GM21515 (cell line): Measurements from ENCODE around the gene CIITA.
"Not testable (repeated sequence)": the region's sequence is repeated elsewhere in the genome, so short reads cannot be mapped to it uniquely, and the experiment has no call there.

ENCODE experiments used
- ATAC-seq: cut with Tn5 transposase; IDR thresholded peaks from one replicate; pipeline ENCODE4 v1.9.1; 2021; ENCODE audit not compliant: unreplicated experiment

CIITA gene

GRCh38 chr16:10950393-10950792 lies 73.4 kb downstream of the CIITA start:
- no peak for ATAC-seq

GRCh38 chr16:10951026-10951425 lies 74.0 kb downstream of the CIITA start:
- no peak for ATAC-seq

GRCh38 chr16:10954903-10955302 lies 77.9 kb downstream of the CIITA start:
- ATAC-seq, result no peak

- no peak for ATAC-seq
These were observed 80.9 kb downstream of the CIITA start for GRCh38 chr16:10957771-10958482.

GRCh38 chr16:10959161-10959560 lies 82.2 kb downstream of the CIITA start:
- no peak for ATAC-seq

- no peak for ATAC-seq
These were observed 84.2 kb downstream of the CIITA start for GRCh38 chr16:10961231-10961630.

GRCh38 chr16:10964039-10964890 lies 87.3 kb downstream of the CIITA start:
- ATAC-seq, result no peak

GRCh38 chr16:10964891-10965326 lies 87.9 kb downstream of the CIITA start:
- no peak for ATAC-seq

- ATAC-seq, result peak; percentile 59
These were observed 88.5 kb downstream of the CIITA start for GRCh38 chr16:10965440-10966061.

- no peak for ATAC-seq
These were observed 89.1 kb downstream of the CIITA start for GRCh38 chr16:10966129-10966528.

GRCh38 chr16:10966559-10966958 lies 89.6 kb downstream of the CIITA start:
- not testable (repeated sequence) for ATAC-seq

- no peak for ATAC-seq
These were observed 91.0 kb downstream of the CIITA start for GRCh38 chr16:10967986-10968385.

- ATAC-seq, result no peak
These were observed 91.5 kb downstream of the CIITA start for GRCh38 chr16:10968498-10968897.

GRCh38 chr16:10969615-10970014 lies 92.6 kb downstream of the CIITA start:
- ATAC-seq, result no peak

GRCh38 chr16:10970065-10970464 lies 93.1 kb downstream of the CIITA start:
- no peak for ATAC-seq

- no peak for ATAC-seq
These were observed 94.6 kb downstream of the CIITA start for GRCh38 chr16:10971560-10971961.

- ATAC-seq, result no peak
These were observed 95.3 kb downstream of the CIITA start for GRCh38 chr16:10972108-10972818.

GRCh38 chr16:10972819-10973464 lies 95.9 kb downstream of the CIITA start:
- ATAC-seq, result no peak

GRCh38 chr16:10976634-10977033 lies 99.6 kb downstream of the CIITA start:
- no peak for ATAC-seq

GRCh38 chr16:10978124-10978523 lies 101.1 kb downstream of the CIITA start:
- ATAC-seq, result no peak
